Osteocyte (in vitro differentiated cells): ENCODE data around the gene WIZ. TPM values are rescaled to one million over a fixed set of nuclear protein-coding genes. Genes with fewer than 3 reads are reported as not detected.

Experiments used
- DNase-seq: peaks from one replicate; pipeline ENCODE4 v3.0.0; 2021; ENCODE audit warnings: mixed read lengths; ENCODE audit not compliant: unreplicated experiment; ENCODE audit errors: extremely low spot score
- H3K27ac Mint-ChIP-seq: one replicate; pipeline ENCODE4 v1.8.0; 2021; ENCODE audit warnings: mild to moderate bottlenecking, mixed read lengths; ENCODE audit not compliant: unreplicated experiment
- H3K27me3 Mint-ChIP-seq: one replicate; pipeline ENCODE4 v1.8.0; 2021; ENCODE audit warnings: mixed read lengths; ENCODE audit not compliant: unreplicated experiment
- H3K36me3 Mint-ChIP-seq: one replicate; pipeline ENCODE4 v1.8.0; 2021; ENCODE audit warnings: mixed read lengths; ENCODE audit not compliant: unreplicated experiment
- H3K4me1 Mint-ChIP-seq: one replicate; pipeline ENCODE4 v1.8.0; 2021; ENCODE audit warnings: mixed read lengths; ENCODE audit not compliant: unreplicated experiment
- H3K4me3 Mint-ChIP-seq: one replicate; pipeline ENCODE4 v1.8.0; 2021; ENCODE audit warnings: mild to moderate bottlenecking, moderate library complexity, mixed read lengths; ENCODE audit not compliant: unreplicated experiment
- H3K9me3 Mint-ChIP-seq: one replicate; pipeline ENCODE4 v1.8.0; 2021; ENCODE audit warnings: mixed read lengths; ENCODE audit not compliant: unreplicated experiment
- CTCF ChIP-seq: fragments of 200-600 bp; sonication (generic); IDR thresholded peaks from 2 replicates; pipeline ENCODE4 v1.5.0; 2021; ENCODE audit warnings: antibody characterized with exemption, mild to moderate bottlenecking, moderate library complexity
- total RNA-seq: library from RNA; stranded (reverse); gene quantifications from 2 replicates; pipeline ENCODE4 v1.2.1, GENCODE V29; 2021

WIZ gene
- total RNA-seq, 1 donor from 2014 or later: 55.0 TPM

DNA sequence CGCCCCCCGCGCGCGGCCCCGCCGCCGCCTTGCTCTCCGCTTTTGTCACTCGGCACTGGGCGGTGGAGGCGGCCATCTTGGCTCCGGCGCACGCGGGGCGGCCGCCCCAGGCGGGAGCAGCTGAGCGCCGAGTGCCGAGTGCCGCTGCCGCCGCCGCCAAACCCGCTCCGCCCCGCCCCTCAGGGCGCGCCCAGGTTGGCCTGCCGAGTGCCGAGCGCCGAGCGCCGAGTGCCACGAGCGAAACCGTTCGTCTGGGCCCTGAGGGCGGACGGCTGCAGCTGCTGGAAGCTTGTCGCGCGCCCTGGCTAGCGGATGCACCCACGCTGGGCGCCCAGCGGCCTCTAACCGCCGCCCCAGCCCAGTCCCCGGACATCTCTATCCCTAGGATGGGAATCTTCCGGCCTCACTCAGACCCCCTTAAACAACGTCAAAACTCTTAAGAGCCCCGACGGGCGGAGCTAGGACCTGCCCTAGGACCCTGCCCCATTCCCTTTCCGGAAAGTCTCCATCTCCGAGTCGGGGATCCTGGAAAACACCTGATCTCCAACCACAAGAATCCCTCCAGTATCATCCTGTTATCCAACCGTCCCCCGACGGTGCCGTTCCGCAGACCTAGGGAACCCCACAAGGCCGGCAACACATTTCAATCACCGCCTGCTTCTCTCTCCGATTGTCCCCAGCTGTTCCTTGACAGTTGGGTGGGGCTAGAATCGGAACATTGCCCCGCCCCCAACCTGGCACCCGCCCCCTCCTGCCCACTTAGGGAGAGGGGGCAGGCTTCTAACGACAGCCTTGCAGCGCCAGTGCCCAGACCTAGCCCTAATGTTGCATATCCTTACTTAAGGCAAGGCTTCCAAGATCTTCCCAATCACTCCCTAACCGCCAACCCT is 16.9 kb downstream of the WIZ start:
- peaks cover 2% of the 10 kb centered on the region for H3K36me3 Mint-ChIP-seq
- DNase-seq: peak; percentile 98
- H3K4me1 Mint-ChIP-seq: peaks cover 26% of the 10 kb centered on the region
- H3K27me3 Mint-ChIP-seq: no peaks in the 10 kb centered on the region
- no peak for TF ChIP-seq CTCF
- no peaks in the 10 kb centered on the region for H3K9me3 Mint-ChIP-seq
- H3K4me3 Mint-ChIP-seq: peak overlapping the region; percentile 97
- peak overlapping the region; percentile 95 for H3K27ac Mint-ChIP-seq

DNA sequence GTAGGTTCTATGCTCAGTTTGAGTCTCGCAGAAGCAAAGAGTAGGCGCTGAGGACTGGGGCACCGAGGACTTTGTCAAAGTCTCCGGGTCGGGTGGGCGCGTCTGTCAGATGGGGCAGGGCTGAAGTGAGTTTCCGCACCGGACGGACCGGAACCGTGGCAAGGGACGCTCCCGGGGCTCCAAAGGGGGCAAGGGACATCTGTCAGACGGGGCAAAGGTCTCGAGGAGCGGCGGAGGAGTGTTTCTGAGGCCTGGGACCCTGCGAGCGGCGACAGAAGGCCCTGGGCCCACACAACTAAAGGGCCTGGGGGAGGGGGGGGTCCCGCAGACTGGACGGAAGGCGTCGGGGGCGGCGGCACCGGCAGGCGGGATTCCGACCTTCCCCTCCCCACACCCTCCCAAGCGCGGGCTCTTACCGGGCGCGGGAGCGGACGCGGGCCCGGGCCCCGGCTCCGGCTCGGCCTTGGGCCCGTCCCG is 17.7 kb downstream of the WIZ start:
- Mint-ChIP-seq H3K27me3 (no peaks in the 10 kb centered on the region), H3K4me1 (peaks cover 24% of the 10 kb centered on the region), H3K36me3 (peaks cover 6% of the 10 kb centered on the region), H3K9me3 (no peaks in the 10 kb centered on the region), H3K27ac (peak overlapping the region; percentile 85), H3K4me3 (peak overlapping the region; percentile 95)
- peak; percentile 84 for DNase-seq
- TF ChIP-seq CTCF: no peak

DNA sequence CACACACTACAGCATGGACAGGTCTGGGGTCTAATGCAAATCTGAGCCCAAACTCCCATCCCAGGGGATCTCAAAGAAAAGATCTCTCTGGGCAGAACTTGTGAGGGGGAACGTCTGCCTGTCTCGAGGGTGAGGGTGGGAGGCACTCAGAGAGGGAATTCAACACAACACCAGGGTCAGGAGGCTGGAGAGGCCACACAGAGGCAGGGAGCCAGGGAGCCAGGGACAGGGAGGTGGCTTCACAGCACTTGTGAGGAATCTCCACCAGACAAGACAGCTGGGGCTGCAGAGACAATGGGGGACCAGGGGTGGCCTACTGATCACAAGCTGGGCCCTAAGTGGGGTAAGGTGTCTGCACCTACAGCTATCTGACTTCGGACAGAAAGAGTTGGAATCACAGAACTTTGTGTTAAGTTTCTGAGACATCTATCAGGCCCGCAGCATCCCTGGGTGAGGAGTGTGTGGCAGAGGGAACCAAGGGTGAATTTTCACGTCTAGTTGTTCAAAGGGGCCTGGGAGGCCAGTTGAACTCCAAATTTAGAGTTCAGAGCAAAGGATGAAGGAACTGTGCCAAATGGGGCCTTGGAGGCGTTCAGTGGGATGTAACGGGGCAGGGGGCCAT is 18.2 kb downstream of the WIZ start:
- no peaks in the 10 kb centered on the region for H3K9me3 Mint-ChIP-seq
- peaks cover 11% of the 10 kb centered on the region for H3K36me3 Mint-ChIP-seq
- no peak for TF ChIP-seq CTCF

GRCh38 chr19:15430526-15431120 is 19.1 kb downstream of the WIZ start:
- peaks cover 18% of the 10 kb centered on the region for H3K36me3 Mint-ChIP-seq
- no peaks in the 10 kb centered on the region for H3K27me3 Mint-ChIP-seq
- H3K27ac Mint-ChIP-seq: peak overlapping the region; percentile 76
- no peak for DNase-seq
- H3K4me3 Mint-ChIP-seq: peak overlapping the region; percentile 95
- peaks cover 24% of the 10 kb centered on the region for H3K4me1 Mint-ChIP-seq
- TF ChIP-seq CTCF: no peak
- no peaks in the 10 kb centered on the region for H3K9me3 Mint-ChIP-seq

More for the DNA sequence above, 18.2 kb downstream of the WIZ start:
- no peak for DNase-seq
- Mint-ChIP-seq H3K4me1 (peaks cover 24% of the 10 kb centered on the region), H3K27me3 (no peaks in the 10 kb centered on the region), H3K4me3 (peak overlapping the region; percentile 95), H3K27ac (peak overlapping the region; percentile 85)
